Activated T-helper 1 cell treated with anti-CD3 and anti-CD28 coated beads, Interleukin-12 subunit alpha, Interleukin-12 subunit beta, Interleukin-2, Interleukin-4 antibody, amounts not matched to agents 30 ng/mL and 10 ng/mL and 1 ng/mL, durations not matched to agents 14 hours and 24 hours and 36 hours (primary cell): Measurements from ENCODE around the gene ITPKC. TPM values are rescaled to one million over a fixed set of nuclear protein-coding genes. Genes with fewer than 3 reads are reported as not detected.
A peak's percentile ranks its signal among the peaks of the same experiment; 100 is the strongest.

Source experiments
- DNase-seq: peaks from one replicate; pipeline ENCODE4 v3.0.0; 2021; ENCODE audit warnings: low spot score
- H3K27ac Mint-ChIP-seq: one replicate; pipeline ENCODE4 v1.8.0; 2021; ENCODE audit warnings: mild to moderate bottlenecking, mixed read lengths
- H3K27me3 Mint-ChIP-seq: one replicate; pipeline ENCODE4 v1.8.0; 2022; ENCODE audit warnings: mild to moderate bottlenecking, moderate library complexity, mixed read lengths; ENCODE audit not compliant: insufficient read depth
- H3K36me3 Mint-ChIP-seq: one replicate; pipeline ENCODE4 v1.8.0; 2021; ENCODE audit warnings: low read depth, mixed read lengths
- H3K4me1 Mint-ChIP-seq: one replicate; pipeline ENCODE4 v1.8.0; 2021; ENCODE audit warnings: low read depth, mixed read lengths
- H3K4me3 Mint-ChIP-seq: one replicate; pipeline ENCODE4 v1.8.0; 2021; ENCODE audit warnings: mild to moderate bottlenecking, moderate library complexity, mixed read lengths
- H3K9me3 Mint-ChIP-seq: one replicate; pipeline ENCODE4 v1.8.0; 2021; ENCODE audit warnings: mixed read lengths
- intact Hi-C: fragments of 100-400 bp; cut with micrococcal nuclease; formaldehyde crosslinking; loops from one replicate; pipeline ENCODE4 v1.15.1; 2024
- total RNA-seq: library from RNA; stranded (reverse); gene quantifications from 2 replicates; pipeline ENCODE4 v1.2.3, GENCODE V29; 2022

Gene ITPKC
- total RNA-seq, 1 donor from 2014 or later: 8.7 TPM

DNA sequence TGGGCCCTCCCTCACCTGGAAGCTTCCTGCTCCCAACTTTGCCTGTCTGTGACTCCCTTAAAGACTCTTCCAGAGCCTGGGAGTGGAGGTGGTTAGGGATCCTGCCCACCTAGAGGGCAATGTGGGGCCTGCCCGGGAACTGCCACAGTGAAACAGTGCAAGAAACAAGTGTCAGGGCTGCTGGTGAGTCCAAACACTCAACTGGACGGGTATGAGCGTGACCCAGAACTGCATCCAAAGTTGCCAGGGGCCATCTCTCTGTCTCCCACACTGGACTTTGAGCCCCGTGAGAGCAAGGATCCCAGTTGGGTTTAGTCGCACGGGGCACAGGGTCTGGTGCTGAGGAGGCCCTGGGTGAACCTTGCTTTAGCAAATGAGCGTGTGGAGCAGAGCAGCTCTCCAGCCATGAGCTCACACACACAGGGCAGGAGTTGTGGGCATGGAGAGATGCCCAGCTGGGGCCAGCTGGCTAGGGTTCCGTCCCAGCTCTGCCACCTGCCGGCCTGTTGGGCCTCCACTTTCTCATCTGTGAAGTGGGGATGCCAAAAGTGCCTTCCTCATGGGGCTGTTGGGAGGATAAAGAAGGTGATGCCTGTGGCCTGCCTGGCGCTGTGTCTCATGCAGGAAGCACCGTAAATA lies 23.6 kb upstream of the ITPKC start:
- Mint-ChIP-seq H3K27ac (peak overlapping the region; percentile 35), H3K27me3 (no peaks in the 10 kb centered on the region), H3K4me1 (no peaks in the 10 kb centered on the region), H3K9me3 (no peaks in the 10 kb centered on the region), H3K36me3 (peaks cover 6% of the 10 kb centered on the region), H3K4me3 (no peak overlapping the region)
- intact Hi-C loops: no loop called here
- no peak for DNase-seq

DNA sequence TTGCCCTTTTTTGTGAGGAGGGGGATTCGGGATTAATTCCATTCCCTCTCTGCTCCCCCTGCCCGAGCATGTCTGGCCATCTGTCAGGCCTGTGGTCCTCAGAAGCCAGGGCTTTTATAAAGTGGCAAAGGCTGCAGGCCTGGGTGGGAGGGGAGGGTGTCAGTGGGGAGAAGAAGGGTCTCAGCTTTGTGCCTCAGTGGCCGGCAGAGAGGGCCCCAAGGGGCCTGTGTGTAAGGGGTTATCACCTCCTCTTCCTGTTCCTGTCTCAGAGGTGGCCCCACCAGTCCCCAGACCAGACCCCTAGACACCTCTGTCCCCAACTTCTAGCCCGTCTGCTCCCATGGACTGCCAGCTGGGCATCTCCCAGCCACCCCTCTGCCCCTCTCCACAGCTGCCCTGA lies 23.0 kb upstream of the ITPKC start:
- Mint-ChIP-seq H3K9me3 (no peaks in the 10 kb centered on the region), H3K27me3 (no peaks in the 10 kb centered on the region), H3K27ac (no peak overlapping the region), H3K4me1 (no peaks in the 10 kb centered on the region), H3K36me3 (peaks cover 6% of the 10 kb centered on the region), H3K4me3 (no peak overlapping the region)
- no peak for DNase-seq
- intact Hi-C loops: no loop called here

DNA sequence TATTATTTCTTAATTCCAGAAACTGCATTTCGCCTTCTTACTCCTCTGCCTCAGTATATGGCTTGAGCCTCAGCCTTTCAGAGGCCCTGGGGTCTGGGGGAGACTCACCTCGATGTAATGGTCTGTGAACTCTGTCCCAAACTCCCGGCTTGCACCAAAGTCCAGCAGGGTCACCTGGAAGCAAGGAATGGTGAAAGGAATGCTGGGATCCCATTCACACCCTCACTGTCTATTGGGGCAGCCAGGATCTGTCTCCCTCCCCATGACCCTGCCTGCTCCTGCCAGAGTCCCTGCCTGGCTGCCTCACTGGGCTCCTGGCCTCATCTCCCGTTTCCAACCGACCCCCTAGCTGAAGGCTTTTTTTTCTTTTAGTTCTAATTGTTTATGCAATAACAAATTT lies 21.0 kb upstream of the ITPKC start:
- no peak overlapping the region for H3K27ac Mint-ChIP-seq
- peaks cover 8% of the 10 kb centered on the region for H3K36me3 Mint-ChIP-seq
- no peak overlapping the region for H3K4me3 Mint-ChIP-seq
- no peaks in the 10 kb centered on the region for H3K27me3 Mint-ChIP-seq
- no peaks in the 10 kb centered on the region for H3K4me1 Mint-ChIP-seq
- intact Hi-C loops: no loop called here
- no peaks in the 10 kb centered on the region for H3K9me3 Mint-ChIP-seq
- DNase-seq: no peak

DNA sequence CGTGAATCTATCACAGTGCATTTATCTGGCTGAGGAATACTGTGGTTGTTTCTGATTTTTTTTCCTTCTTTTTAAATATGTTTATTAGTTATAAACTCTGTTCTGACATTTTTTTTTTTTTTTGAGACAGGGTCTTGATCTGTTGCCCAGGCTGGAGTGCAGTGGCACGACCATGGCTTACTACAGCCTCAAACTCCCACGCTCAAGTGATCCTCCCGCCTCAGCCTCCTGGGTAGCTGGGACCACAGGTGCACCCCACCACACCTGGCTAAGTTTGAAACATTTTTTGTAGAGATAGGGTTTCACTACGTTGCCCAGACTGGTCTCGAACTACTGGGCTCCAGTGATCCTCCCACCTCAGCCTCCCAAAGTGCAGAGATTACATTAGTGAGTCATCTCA lies 19.9 kb upstream of the ITPKC start:
- Mint-ChIP-seq H3K4me1 (no peaks in the 10 kb centered on the region), H3K9me3 (no peaks in the 10 kb centered on the region), H3K27me3 (no peaks in the 10 kb centered on the region), H3K27ac (no peak overlapping the region), H3K4me3 (no peak overlapping the region), H3K36me3 (peaks cover 10% of the 10 kb centered on the region)
- no peak for DNase-seq
- intact Hi-C loops: no loop called here

DNA sequence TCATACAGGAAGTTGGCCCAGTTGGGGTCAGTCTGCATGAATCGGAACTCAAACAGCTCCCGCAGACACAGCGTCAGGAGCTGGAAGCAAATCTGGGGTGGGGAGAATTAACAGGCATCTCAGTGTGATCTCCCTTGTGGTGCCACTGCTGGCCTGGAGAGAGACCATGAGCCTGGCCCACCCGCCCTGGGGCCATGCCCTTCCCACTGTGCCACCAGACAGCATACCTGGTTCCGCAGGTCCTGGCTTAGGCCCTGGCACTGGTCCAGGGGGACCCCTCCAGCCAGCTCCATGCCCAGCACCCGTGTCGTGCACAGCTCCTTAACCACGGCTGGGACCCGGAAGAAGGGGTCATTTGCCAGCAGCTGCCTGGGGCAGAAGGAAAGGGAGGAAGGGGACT lies 16.8 kb upstream of the ITPKC start:
- peaks cover 23% of the 10 kb centered on the region for H3K36me3 Mint-ChIP-seq
- no peak overlapping the region for H3K27ac Mint-ChIP-seq
- no peak overlapping the region for H3K4me3 Mint-ChIP-seq
- no peaks in the 10 kb centered on the region for H3K9me3 Mint-ChIP-seq
- no peaks in the 10 kb centered on the region for H3K4me1 Mint-ChIP-seq
- intact Hi-C loops: no loop called here
- DNase-seq: no peak
- no peaks in the 10 kb centered on the region for H3K27me3 Mint-ChIP-seq

DNA sequence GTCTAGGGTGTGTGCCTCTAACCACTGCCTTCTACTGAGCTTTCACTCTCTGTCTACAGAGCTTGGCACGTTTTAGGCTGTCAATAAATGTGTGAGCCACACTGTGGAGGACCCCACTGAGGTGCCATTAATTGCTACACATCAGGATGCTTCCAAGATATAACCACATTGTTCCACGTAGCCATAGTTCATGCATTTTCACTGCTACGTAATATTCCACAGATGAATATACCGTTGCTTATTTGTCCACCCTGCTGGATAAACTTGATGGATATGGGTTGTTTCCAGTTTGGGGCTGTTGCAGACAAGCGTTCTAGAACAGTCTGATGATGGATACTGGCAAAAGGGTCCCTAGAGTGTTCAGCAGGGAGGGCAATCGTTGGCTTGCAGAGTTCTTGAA lies 15.2 kb upstream of the ITPKC start:
- no peak overlapping the region for H3K27ac Mint-ChIP-seq
- intact Hi-C loops: no loop called here
- no peak overlapping the region for H3K4me3 Mint-ChIP-seq
- no peaks in the 10 kb centered on the region for H3K9me3 Mint-ChIP-seq
- DNase-seq: no peak
- H3K4me1 Mint-ChIP-seq: no peaks in the 10 kb centered on the region
- peaks cover 25% of the 10 kb centered on the region for H3K36me3 Mint-ChIP-seq
- no peaks in the 10 kb centered on the region for H3K27me3 Mint-ChIP-seq

DNA sequence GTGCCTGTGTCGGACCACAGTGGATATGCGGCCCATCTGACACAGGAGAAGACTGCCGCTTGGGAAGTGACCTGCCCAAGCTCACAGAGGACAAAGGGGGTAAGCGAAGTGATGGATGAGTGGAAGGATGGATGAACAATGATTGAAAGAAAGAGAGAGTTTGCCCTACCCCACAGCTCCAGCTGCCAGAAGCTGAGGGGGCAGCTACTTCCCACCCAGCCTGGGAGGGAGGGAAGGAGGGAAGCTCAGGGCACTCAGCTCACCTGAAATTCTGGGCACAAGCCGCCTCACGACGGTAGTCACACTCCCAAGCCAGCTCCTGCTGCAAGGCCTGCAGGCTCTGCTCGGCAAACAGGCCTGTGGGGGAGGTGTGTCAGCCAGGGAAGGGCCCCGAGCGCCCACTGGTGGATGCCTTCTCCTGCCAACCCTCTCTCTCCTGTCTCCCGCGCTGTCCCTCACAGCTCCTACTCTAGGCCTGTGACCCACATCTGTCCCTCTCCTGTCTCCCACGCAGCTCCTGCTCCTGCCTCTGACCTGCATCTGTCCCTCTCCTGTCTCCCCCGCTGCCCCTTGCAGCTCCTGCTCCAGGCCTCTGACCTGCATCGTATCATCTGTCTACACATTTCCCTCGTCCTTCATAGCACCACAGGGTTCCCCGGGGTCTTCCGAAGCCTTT lies 14.4 kb upstream of the ITPKC start:
- Mint-ChIP-seq H3K4me3 (no peak overlapping the region), H3K27ac (no peak overlapping the region), H3K4me1 (no peaks in the 10 kb centered on the region)

DNA sequence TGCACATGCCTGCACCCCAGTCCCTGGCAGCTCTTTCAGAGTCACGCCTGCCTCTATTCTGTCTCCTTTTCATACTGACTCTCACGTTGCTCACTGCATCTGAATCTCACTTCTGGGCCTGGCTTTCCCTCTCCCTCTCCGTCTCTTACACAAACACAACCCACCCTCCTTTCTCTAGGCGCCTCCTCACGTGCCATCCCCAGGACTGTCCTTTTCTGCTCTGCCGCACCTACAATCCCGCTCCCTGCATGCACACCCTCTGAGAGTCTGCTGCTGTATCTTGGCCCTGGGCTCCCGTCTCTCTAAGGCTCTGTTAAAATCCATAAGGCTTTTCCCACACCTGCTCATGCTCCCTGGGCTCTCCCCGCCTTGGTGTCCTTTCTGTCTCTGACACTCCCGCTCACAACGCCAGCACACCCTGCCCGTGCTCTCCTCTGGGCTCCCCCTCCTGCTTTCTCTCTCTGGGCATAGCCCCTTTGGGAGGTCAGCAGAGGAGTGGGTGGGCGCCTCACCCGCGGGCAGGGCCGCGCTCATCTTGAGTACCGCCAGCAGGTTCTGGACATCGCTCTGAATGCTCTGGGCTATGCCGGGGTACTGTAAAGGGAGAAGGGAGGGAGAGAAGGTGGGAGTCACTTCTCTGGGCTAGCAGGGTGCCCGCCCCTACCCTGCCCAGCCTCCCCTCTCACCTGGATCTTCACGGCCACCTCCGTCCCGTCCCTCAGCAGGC lies 13.7 kb upstream of the ITPKC start:
- H3K27me3 Mint-ChIP-seq: no peaks in the 10 kb centered on the region
- no peaks in the 10 kb centered on the region for H3K9me3 Mint-ChIP-seq
- no peak overlapping the region for H3K27ac Mint-ChIP-seq
- H3K36me3 Mint-ChIP-seq: peaks cover 30% of the 10 kb centered on the region
- H3K4me1 Mint-ChIP-seq: no peaks in the 10 kb centered on the region
- no peak for DNase-seq
- H3K4me3 Mint-ChIP-seq: no peak overlapping the region
- intact Hi-C loops: no loop called here

More for the DNA sequence above, 14.4 kb upstream of the ITPKC start:
- Mint-ChIP-seq H3K27me3 (no peaks in the 10 kb centered on the region), H3K36me3 (peaks cover 29% of the 10 kb centered on the region), H3K9me3 (no peaks in the 10 kb centered on the region)
- intact Hi-C loops: no loop called here
- DNase-seq: no peak

DNA sequence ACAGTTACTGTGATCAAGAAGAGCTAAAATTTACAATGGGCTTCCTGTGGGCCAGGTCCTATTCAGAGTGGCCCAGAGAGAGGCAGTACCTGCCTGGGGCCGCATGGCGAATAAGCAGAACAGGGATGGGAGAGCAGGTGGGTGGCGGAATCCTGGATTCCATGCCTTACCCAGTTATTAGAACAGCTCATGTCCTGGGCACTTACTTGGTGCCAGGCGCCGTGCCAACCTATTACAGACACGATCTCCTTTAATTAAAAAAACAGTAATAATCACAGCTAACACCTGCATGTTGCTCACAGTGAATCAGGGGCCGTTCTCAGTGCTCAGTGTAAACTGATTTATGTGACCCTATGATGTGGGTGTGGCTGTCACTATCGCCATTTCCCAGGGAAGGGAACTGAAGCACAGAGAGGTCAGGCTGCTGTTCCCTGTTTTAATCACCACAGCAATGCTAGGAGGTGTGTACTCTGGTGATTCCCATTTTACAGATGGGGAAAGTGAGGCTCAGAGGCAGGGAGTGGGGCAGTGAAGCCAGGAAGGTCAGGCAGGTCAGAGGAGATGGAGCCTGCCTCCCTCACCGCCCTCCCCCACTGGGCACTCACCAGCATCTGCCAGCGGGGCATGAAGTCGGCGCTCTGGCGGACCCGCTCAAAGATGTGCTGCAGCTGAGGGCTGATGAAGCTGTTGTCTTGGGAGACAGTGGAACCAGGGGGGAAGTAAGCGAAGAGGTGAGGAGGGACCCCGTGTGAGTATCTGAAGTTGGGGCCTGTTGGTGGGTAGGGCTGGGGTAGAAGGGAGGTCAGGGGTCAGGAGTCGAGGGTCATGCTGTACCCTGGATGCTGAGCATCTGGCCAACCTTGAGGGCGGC lies 12.2 kb upstream of the ITPKC start:
- no peak overlapping the region for H3K4me3 Mint-ChIP-seq
- intact Hi-C loops: no loop called here
- H3K36me3 Mint-ChIP-seq: peaks cover 37% of the 10 kb centered on the region
- H3K9me3 Mint-ChIP-seq: no peaks in the 10 kb centered on the region
- H3K27ac Mint-ChIP-seq: no peak overlapping the region
- no peaks in the 10 kb centered on the region for H3K27me3 Mint-ChIP-seq
- DNase-seq: no peak
- H3K4me1 Mint-ChIP-seq: peaks cover 7% of the 10 kb centered on the region

DNA sequence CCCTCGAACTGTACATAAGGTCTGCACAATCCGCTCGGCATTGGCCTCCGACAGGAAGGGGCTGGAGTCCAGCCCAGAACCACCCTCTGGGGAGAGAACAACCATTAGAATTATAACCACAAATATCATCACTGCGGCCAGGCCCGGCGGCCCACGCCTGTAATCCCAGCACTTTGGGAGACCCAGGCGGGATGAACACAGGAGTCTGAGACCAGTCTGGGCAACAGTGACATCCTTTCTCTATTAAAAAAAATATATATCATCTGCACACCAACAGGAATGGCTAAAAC lies 11.6 kb upstream of the ITPKC start:
- peaks cover 38% of the 10 kb centered on the region for H3K36me3 Mint-ChIP-seq
- no peaks in the 10 kb centered on the region for H3K9me3 Mint-ChIP-seq

DNA sequence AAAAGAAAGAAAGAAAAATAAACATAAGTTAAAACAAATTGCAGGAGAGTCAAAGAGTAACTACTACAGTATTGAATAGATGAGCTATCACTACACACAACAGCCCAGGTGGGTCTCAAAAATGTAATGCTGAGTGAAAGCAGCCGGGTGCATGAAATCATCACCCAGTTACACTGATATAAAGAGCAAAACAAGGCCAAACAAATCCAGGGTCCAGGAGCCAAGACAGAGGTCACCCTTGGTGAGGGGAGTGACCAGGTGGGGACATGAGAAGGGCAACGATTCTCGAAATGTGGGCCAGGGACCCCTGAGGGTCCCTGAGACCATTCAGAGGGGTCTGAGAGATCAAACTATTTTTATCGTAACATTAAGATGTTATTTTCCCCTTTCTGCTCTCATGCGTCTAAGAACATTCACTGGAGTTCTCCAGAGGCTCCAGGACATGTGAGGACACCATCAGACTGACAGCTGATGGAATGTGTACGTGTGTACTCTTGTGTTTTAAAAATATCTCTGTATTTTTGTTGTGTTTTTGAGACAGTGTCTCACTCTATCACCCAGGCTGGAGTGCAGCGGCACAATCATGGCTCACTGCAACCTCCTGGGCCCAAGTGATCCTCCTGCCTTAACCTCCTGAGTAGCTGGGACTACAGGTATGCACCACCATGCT lies 10.8 kb upstream of the ITPKC start:
- H3K9me3 Mint-ChIP-seq: no peaks in the 10 kb centered on the region
- no peak overlapping the region for H3K4me3 Mint-ChIP-seq
- intact Hi-C loops: no loop called here
- DNase-seq: no peak
- peaks cover 41% of the 10 kb centered on the region for H3K36me3 Mint-ChIP-seq
- peaks cover 7% of the 10 kb centered on the region for H3K4me1 Mint-ChIP-seq
- H3K27me3 Mint-ChIP-seq: no peaks in the 10 kb centered on the region
- H3K27ac Mint-ChIP-seq: no peak overlapping the region

More for the DNA sequence above, 11.6 kb upstream of the ITPKC start:
- peaks cover 7% of the 10 kb centered on the region for H3K4me1 Mint-ChIP-seq
- H3K27ac Mint-ChIP-seq: no peak overlapping the region
- no peak overlapping the region for H3K4me3 Mint-ChIP-seq
- no peaks in the 10 kb centered on the region for H3K27me3 Mint-ChIP-seq
- DNase-seq: no peak
- intact Hi-C loops: no loop called here

DNA sequence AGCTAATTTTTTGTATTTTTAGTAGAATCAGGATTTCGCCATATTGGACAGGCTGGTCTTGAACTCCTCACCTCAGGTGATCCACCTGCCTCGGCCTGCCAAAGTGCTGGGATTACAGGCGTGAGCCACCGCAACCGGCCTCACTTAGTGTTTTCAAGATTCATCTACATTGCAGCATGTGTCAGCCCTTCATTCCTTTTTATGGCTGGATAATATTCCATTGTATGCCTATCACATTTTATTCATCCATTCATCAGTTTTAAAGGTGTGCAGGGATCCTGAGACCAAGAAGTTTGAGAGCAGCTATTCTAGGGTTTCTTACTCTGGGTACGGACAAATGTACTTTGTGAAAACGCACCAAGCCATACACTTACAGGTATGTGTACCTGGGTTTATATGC lies 9.3 kb upstream of the ITPKC start:
- DNase-seq: no peak
- H3K27ac Mint-ChIP-seq: no peak overlapping the region
- intact Hi-C loops: no loop called here
- H3K4me3 Mint-ChIP-seq: no peak overlapping the region
- peaks cover 14% of the 10 kb centered on the region for H3K4me1 Mint-ChIP-seq
- H3K9me3 Mint-ChIP-seq: no peaks in the 10 kb centered on the region
- H3K27me3 Mint-ChIP-seq: no peaks in the 10 kb centered on the region
- H3K36me3 Mint-ChIP-seq: peaks cover 41% of the 10 kb centered on the region
